Measurements from ENCODE around the gene SIDT1.

GRCh38 chr3:113585228-113585627 is 52.9 kb downstream of the SIDT1 start:
- TF ChIP-seq, protein P1, sequence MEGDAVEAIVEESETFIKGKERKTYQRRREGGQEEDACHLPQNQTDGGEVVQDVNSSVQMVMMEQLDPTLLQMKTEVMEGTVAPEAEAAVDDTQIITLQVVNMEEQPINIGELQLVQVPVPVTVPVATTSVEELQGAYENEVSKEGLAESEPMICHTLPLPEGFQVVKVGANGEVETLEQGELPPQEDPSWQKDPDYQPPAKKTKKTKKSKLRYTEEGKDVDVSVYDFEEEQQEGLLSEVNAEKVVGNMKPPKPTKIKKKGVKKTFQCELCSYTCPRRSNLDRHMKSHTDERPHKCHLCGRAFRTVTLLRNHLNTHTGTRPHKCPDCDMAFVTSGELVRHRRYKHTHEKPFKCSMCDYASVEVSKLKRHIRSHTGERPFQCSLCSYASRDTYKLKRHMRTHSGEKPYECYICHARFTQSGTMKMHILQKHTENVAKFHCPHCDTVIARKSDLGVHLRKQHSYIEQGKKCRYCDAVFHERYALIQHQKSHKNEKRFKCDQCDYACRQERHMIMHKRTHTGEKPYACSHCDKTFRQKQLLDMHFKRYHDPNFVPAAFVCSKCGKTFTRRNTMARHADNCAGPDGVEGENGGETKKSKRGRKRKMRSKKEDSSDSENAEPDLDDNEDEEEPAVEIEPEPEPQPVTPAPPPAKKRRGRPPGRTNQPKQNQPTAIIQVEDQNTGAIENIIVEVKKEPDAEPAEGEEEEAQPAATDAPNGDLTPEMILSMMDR (IDR thresholded peaks at IDR 0.05): no peak
- TF ChIP-seq EZH2phosphoT487 (IDR thresholded peaks at IDR 0.05): no peak

Measured in neural progenitor cell (in vitro differentiated cells).